ENCODE results near the gene RELA. TPM values are rescaled to one million over a fixed set of nuclear protein-coding genes. Genes with fewer than 3 reads are reported as not detected.

Gene RELA
- total and polyA plus RNA-seq, 2 of the 13 experiments (the other 11 are each of a cell fraction or from before 2014, with no cell fraction given): 21.4 to 40.5 TPM

DNA sequence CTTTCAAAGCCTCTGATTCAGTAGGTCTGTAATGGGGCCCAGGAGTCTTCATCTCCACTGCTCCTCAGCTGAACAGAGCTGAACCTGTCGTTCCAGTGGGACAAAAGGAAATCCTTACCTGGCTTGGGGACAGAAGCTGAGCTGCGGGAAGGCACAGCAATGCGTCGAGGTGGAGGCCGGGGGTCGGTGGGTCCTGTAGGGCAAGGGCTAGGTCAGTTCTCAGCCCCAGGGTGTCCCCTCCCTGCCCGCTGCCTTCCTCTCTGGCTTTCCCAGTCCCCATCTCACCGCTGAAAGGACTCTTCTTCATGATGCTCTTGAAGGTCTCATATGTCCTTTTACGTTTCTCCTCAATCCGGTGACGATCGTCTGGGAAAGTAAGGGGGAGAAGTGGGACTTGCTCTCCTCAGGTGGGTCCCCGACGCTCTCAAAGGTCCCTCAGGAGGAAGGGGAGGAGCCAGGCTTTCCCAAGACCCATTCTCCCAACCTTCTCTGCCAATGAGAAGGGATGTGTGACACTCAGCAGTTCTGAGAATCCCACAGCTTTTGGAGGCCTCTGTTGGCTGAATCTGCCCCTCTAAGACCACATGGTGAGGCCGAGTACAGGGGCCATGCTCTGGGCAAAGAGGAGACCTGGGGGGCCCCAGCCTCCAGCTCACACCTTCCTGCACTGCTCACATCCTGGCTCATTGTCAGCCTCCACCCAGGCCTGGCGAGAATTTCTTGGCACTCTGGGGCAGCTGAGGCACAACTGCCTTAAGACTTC is 7.0 kb downstream of the RELA start:
- H3K27me3 ChIP-seq (ENCODE audit: control insufficient read depth in 1 of 2, insufficient read depth in 2 of 2, low read length in 2 of 2): no peaks in the 10 kb centered on the region
- H2AFZ ChIP-seq (ENCODE audit: low read length): no peak overlapping the region
- no peak overlapping the region for H3K27ac ChIP-seq (ENCODE audit: extremely low read length, insufficient read depth, low read length)
- in situ Hi-C loops (cut with HindIII; ENCODE audit: extremely low pct_ligation_motif_present, low pct_unique_long_range_greater_than_20kb) (no loop called here), intact Hi-C loops (cut with micrococcal nuclease; ENCODE audit: unreplicated experiment) (no loop called here)
- H3K36me3 ChIP-seq (replicated peaks in 1 of 2; ENCODE audit: control insufficient read depth in 1 of 2, insufficient read depth in 2 of 2, low read length in 2 of 2): peaks cover 32 to 57% of the 10 kb centered on the region in 2 experiments
- 98% methylated on average over 16 of the region's 16 CpGs for WGBS (ENCODE audit: low lambda C conversion rate)
- no peak overlapping the region for H3K4me2 ChIP-seq (ENCODE audit: low read depth, low read length)
- ATAC-seq: no peak
- H4K20me1 ChIP-seq (ENCODE audit: insufficient read depth, low read length): no peaks in the 10 kb centered on the region
- POLR2A ChIA-PET: interaction anchor here (0.6 to 4.3 kb wide), 5 partner anchors 18 to 180 kb away, joined by 3 to 78 read pairs (median 3); partner anchors contain the start of genes KAT5 and SIPA1
- TF ChIP-seq POLR2G (IDR thresholded peaks at IDR 0.05; ENCODE audit: low read depth, low read length) (peak; percentile 48; the same call in 1 of the 2 replicates), RBFOX2 (IDR thresholded peaks at IDR 0.05; ENCODE audit: low read depth, low read length) (0 out of 2 replicates have a peak, but pooled peaks have one; percentile 27), PLRG1 (conservative IDR thresholded peaks at IDR 0.05) (no peak)
- H3K79me2 ChIP-seq (ENCODE audit: insufficient read depth, low read length): no peaks in the 10 kb centered on the region
- DNase-seq (ENCODE audit: low spot score): no peak
- no peak for FAIRE-seq
- H3K4me1 ChIP-seq (ENCODE audit: insufficient read depth, low read length): peaks cover 35% of the 10 kb centered on the region
- H3K4me3 ChIP-seq (replicated peaks in 1 of 3; ENCODE audit: insufficient read depth in 1 of 3, low read depth in 2 of 3, low read length in 3 of 3): no peak overlapping the region
- CTCF ChIA-PET (ENCODE audit: low intra/inter-chr PET ratio, low total read pairs): no interaction called here
- no TSS peak for BruUV-seq (replicated peaks)
- H3K9me3 ChIP-seq (ENCODE audit: low read length): no peaks in the 10 kb centered on the region
- no peak overlapping the region for H3K9ac ChIP-seq (ENCODE audit: insufficient read depth, low read depth, low read length)

- TF ChIP-seq AGO2 (optimal IDR thresholded peaks at IDR 0.05; ENCODE audit: low read depth, low read length) (peak; percentile 77), ZBTB39 (CRISPR knock-in tag; IDR thresholded peaks at IDR 0.05) (no peak), ZNF546 (CRISPR knock-in tag; conservative IDR thresholded peaks at IDR 0.05) (no peak), ZFP36 (IDR thresholded peaks at IDR 0.05; ENCODE audit: borderline replicate concordance, low read depth, low read length, partially characterized antibody) (peak; percentile 52), RBFOX2 (IDR thresholded peaks at IDR 0.05; ENCODE audit: low read depth, low read length) (0 out of 2 replicates have a peak, but pooled peaks have one; percentile 43)
- Histone ChIP-seq H3K27ac (ENCODE audit: extremely low read length, insufficient read depth, low read length) (peak overlapping the region; percentile 98), H3K79me2 (ENCODE audit: insufficient read depth, low read length) (no peaks in the 10 kb centered on the region), H3K4me3 (replicated peaks in 1 of 3; ENCODE audit: insufficient read depth in 1 of 3, low read depth in 2 of 3, low read length in 3 of 3) (no peak overlapping the region), H2AFZ (ENCODE audit: low read length) (no peak overlapping the region), H4K20me1 (ENCODE audit: insufficient read depth, low read length) (no peaks in the 10 kb centered on the region), H3K36me3 (replicated peaks in 1 of 2; ENCODE audit: control insufficient read depth in 1 of 2, insufficient read depth in 2 of 2, low read length in 2 of 2) (peaks cover 27 to 49% of the 10 kb centered on the region in 2 experiments), H3K27me3 (ENCODE audit: control insufficient read depth in 1 of 2, insufficient read depth in 2 of 2, low read length in 2 of 2) (no peaks in the 10 kb centered on the region), H3K9me3 (ENCODE audit: low read length) (no peaks in the 10 kb centered on the region), H3K4me2 (ENCODE audit: low read depth, low read length) (no peak overlapping the region), H3K9ac (ENCODE audit: insufficient read depth, low read depth, low read length) (0 out of 2 replicates have a peak overlapping the region, but pooled peaks have one; percentile 89), H3K4me1 (ENCODE audit: insufficient read depth, low read length) (peaks cover 35% of the 10 kb centered on the region)
- intact Hi-C loops (cut with micrococcal nuclease; ENCODE audit: unreplicated experiment): no loop called here
- no peak for DNase-seq (ENCODE audit: low spot score)
- ATAC-seq: no peak
- FAIRE-seq: no peak
- CTCF ChIA-PET (ENCODE audit: low intra/inter-chr PET ratio, low total read pairs): no interaction called here
- POLR2A ChIA-PET: interaction anchor here (1.1 to 4.3 kb wide), 7 partner anchors 8 to 132 kb away, joined by 3 to 78 read pairs (median 19); partner anchors contain the start of genes KAT5, OVOL1, RELA and SIPA1
- WGBS (ENCODE audit: low lambda C conversion rate): 96% methylated on average over 12 of the region's 14 CpGs
- BruUV-seq (replicated peaks): no TSS peak
- in situ Hi-C loops (cut with HindIII; ENCODE audit: extremely low pct_ligation_motif_present, low pct_unique_long_range_greater_than_20kb): no loop called here
These were observed 8.1 kb downstream of the RELA start for GRCh38 chr11:65654375-65655349.

All from HepG2 (cell line).